ENCODE data around the gene MICALL2. TPM values are rescaled to one million over a fixed set of nuclear protein-coding genes. Genes with fewer than 3 reads are reported as not detected.

MICALL2 gene
- total RNA-seq, 1 experiment from 2014 or later = 15.7 TPM

DNA sequence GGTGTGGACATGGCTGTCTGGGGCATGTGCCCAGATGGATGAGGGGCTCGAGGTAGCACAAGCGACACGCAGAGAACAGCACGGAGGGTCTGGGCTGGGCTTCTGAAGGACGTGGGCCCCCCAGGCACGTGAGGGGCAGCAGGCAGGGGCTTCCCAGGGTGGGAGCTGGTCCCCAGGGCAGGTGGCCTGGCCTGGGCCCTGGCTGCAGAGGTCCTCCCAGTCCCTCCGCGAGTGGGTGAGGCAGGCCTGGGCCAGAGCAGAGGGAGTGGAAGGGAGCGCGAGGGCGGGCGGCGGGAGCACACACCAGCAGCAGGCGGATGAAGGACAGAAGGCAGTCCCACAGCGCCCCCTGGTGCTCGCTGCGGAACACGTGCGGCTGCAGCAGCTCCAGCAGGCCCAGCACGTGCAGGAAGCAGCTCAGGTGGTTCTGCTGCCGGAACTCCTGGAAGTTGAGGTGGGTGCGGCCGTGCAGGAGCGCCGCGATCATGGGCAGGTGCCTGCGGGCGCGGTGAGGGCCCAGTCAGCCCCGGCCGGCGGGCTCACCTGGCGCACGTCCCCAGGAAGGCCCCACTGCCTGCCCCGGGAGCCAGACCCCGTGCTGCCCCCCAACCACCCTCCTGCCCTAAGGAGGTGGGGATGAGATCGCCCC lies 14.7 kb upstream of the MICALL2 start:
- no peak overlapping the region for H3K4me3 Mint-ChIP-seq
- no peak overlapping the region for H3K27ac Mint-ChIP-seq
- no peaks in the 10 kb centered on the region for H3K9me3 Mint-ChIP-seq
- ChIA-PET POLR2A (interaction anchor here (0.6 kb wide), 2 partner anchors 110 to 990 kb away, joined by 3 to 7 read pairs; no protein-coding TSS in a partner anchor), CTCF (interaction anchor here (0.6 to 2.2 kb wide), 40 partner anchors 8 to 665 kb away, joined by 3 to 24 read pairs (median 4); partner anchors contain the start of genes INTS1, MICALL2, TMEM184A and ZFAND2A)
- H3K36me3 Mint-ChIP-seq = peaks cover 4% of the 10 kb centered on the region
- no peaks in the 10 kb centered on the region for H3K4me1 Mint-ChIP-seq
- peak; percentile 94 for DNase-seq (ENCODE audit: low spot score)
- ATAC-seq = peak; percentile 86
- TF ChIP-seq, protein P1, sequence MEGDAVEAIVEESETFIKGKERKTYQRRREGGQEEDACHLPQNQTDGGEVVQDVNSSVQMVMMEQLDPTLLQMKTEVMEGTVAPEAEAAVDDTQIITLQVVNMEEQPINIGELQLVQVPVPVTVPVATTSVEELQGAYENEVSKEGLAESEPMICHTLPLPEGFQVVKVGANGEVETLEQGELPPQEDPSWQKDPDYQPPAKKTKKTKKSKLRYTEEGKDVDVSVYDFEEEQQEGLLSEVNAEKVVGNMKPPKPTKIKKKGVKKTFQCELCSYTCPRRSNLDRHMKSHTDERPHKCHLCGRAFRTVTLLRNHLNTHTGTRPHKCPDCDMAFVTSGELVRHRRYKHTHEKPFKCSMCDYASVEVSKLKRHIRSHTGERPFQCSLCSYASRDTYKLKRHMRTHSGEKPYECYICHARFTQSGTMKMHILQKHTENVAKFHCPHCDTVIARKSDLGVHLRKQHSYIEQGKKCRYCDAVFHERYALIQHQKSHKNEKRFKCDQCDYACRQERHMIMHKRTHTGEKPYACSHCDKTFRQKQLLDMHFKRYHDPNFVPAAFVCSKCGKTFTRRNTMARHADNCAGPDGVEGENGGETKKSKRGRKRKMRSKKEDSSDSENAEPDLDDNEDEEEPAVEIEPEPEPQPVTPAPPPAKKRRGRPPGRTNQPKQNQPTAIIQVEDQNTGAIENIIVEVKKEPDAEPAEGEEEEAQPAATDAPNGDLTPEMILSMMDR (IDR thresholded peaks at IDR 0.05) = peak; percentile 93
- TF ChIP-seq, protein P2, sequence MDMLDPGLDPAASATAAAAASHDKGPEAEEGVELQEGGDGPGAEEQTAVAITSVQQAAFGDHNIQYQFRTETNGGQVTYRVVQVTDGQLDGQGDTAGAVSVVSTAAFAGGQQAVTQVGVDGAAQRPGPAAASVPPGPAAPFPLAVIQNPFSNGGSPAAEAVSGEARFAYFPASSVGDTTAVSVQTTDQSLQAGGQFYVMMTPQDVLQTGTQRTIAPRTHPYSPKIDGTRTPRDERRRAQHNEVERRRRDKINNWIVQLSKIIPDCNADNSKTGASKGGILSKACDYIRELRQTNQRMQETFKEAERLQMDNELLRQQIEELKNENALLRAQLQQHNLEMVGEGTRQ (CRISPR knock-in tag; IDR thresholded peaks at IDR 0.05) = peak; percentile 88
- TF ChIP-seq, protein P3, sequence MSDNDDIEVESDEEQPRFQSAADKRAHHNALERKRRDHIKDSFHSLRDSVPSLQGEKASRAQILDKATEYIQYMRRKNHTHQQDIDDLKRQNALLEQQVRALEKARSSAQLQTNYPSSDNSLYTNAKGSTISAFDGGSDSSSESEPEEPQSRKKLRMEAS (CRISPR knock-in tag; IDR thresholded peaks at IDR 0.05) = peak; percentile 98
- TF ChIP-seq ESRRA (CRISPR knock-in tag; IDR thresholded peaks at IDR 0.05; ENCODE audit: borderline replicate concordance) (0 out of 2 replicates have a peak, but pooled peaks have one; percentile 28), FOXJ3 (CRISPR knock-in tag; IDR thresholded peaks at IDR 0.05; ENCODE audit: borderline replicate concordance) (no peak), FOXP1 (CRISPR knock-in tag; IDR thresholded peaks at IDR 0.05; ENCODE audit: borderline replicate concordance) (0 out of 2 replicates have a peak, but pooled peaks have one; percentile 20), ZNF263 (CRISPR knock-in tag; IDR thresholded peaks at IDR 0.05; ENCODE audit: low read depth) (peak; percentile 97), ETV6 (CRISPR knock-in tag; IDR thresholded peaks at IDR 0.05) (0 out of 2 replicates have a peak, but pooled peaks have one; percentile 47), FOXK1 (CRISPR knock-in tag; IDR thresholded peaks at IDR 0.05) (0 out of 2 replicates have a peak, but pooled peaks have one; percentile 16), NR1H2 (CRISPR knock-in tag; IDR thresholded peaks at IDR 0.05) (no peak), GABPB1 (CRISPR knock-in tag; IDR thresholded peaks at IDR 0.05) (peak; percentile 13; the same call in 1 of the 2 replicates), TCF7 (CRISPR knock-in tag; IDR thresholded peaks at IDR 0.05; ENCODE audit: low read depth) (no peak), SP1 (CRISPR knock-in tag; conservative IDR thresholded peaks at IDR 0.05) (0 out of 2 replicates have a peak, but pooled peaks have one; percentile 29), EMX1 (CRISPR knock-in tag; IDR thresholded peaks at IDR 0.05) (no peak; the same call in 1 of the 2 replicates), ZNF416 (CRISPR knock-in tag; IDR thresholded peaks at IDR 0.05) (no peak)
- TF ChIP-seq, protein P4, sequence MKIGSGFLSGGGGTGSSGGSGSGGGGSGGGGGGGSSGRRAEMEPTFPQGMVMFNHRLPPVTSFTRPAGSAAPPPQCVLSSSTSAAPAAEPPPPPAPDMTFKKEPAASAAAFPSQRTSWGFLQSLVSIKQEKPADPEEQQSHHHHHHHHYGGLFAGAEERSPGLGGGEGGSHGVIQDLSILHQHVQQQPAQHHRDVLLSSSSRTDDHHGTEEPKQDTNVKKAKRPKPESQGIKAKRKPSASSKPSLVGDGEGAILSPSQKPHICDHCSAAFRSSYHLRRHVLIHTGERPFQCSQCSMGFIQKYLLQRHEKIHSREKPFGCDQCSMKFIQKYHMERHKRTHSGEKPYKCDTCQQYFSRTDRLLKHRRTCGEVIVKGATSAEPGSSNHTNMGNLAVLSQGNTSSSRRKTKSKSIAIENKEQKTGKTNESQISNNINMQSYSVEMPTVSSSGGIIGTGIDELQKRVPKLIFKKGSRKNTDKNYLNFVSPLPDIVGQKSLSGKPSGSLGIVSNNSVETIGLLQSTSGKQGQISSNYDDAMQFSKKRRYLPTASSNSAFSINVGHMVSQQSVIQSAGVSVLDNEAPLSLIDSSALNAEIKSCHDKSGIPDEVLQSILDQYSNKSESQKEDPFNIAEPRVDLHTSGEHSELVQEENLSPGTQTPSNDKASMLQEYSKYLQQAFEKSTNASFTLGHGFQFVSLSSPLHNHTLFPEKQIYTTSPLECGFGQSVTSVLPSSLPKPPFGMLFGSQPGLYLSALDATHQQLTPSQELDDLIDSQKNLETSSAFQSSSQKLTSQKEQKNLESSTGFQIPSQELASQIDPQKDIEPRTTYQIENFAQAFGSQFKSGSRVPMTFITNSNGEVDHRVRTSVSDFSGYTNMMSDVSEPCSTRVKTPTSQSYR (CRISPR knock-in tag; IDR thresholded peaks at IDR 0.05) = 0 out of 2 replicates have a peak, but pooled peaks have one; percentile 21
- TF ChIP-seq, protein P5, sequence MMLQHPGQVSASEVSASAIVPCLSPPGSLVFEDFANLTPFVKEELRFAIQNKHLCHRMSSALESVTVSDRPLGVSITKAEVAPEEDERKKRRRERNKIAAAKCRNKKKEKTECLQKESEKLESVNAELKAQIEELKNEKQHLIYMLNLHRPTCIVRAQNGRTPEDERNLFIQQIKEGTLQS (CRISPR knock-in tag; conservative IDR thresholded peaks at IDR 0.05) = no peak
- TF ChIP-seq, protein P6, sequence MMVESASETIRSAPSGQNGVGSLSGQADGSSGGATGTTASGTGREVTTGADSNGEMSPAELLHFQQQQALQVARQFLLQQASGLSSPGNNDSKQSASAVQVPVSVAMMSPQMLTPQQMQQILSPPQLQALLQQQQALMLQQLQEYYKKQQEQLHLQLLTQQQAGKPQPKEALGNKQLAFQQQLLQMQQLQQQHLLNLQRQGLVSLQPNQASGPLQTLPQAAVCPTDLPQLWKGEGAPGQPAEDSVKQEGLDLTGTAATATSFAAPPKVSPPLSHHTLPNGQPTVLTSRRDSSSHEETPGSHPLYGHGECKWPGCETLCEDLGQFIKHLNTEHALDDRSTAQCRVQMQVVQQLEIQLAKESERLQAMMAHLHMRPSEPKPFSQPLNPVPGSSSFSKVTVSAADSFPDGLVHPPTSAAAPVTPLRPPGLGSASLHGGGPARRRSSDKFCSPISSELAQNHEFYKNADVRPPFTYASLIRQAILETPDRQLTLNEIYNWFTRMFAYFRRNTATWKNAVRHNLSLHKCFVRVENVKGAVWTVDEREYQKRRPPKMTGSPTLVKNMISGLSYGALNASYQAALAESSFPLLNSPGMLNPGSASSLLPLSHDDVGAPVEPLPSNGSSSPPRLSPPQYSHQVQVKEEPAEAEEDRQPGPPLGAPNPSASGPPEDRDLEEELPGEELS (CRISPR knock-in tag; IDR thresholded peaks at IDR 0.05) = peak; percentile 35; the same call in 1 of the 2 replicates
- TF ChIP-seq, protein P7, sequence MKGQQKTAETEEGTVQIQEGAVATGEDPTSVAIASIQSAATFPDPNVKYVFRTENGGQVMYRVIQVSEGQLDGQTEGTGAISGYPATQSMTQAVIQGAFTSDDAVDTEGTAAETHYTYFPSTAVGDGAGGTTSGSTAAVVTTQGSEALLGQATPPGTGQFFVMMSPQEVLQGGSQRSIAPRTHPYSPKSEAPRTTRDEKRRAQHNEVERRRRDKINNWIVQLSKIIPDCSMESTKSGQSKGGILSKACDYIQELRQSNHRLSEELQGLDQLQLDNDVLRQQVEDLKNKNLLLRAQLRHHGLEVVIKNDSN (CRISPR knock-in tag; IDR thresholded peaks at IDR 0.05) = peak; percentile 89
- H3K27me3 Mint-ChIP-seq (ENCODE audit: low read depth) = no peaks in the 10 kb centered on the region
